Lower lobe of right lung (tissue), 2 donors: ENCODE measurements around the gene THSD4. TPM values are rescaled to one million over a fixed set of nuclear protein-coding genes. Genes with fewer than 3 reads are reported as not detected.
A peak's percentile ranks its signal among the peaks of the same experiment; 100 is the strongest.

Experiments
- ATAC-seq, 2 donors: fragments of 200-7000 bp; cut with Tn5 transposase; one replicate each; pipeline ENCODE4 v1.9.1; 2020 to 2022; ENCODE audit warnings: mild to moderate bottlenecking in 2 of 2, moderate library complexity in 2 of 2
- DNase-seq: peaks from one replicate; pipeline ENCODE4 v3.0.0-alpha.2; 2020
- H3K27ac ChIP-seq: fragments of 200-600 bp; one replicate; pipeline ENCODE4 v1.8.0; 2022
- H3K27me3 ChIP-seq: fragments of 200-600 bp; one replicate; pipeline ENCODE4 v1.8.0; 2022; ENCODE audit warnings: low read depth
- H3K36me3 ChIP-seq: fragments of 200-600 bp; one replicate; pipeline ENCODE4 v1.8.0; 2022; ENCODE audit warnings: mild to moderate bottlenecking
- H3K4me1 ChIP-seq: fragments of 200-600 bp; one replicate; pipeline ENCODE4 v1.8.0; 2022
- H3K4me3 ChIP-seq: fragments of 200-600 bp; one replicate; pipeline ENCODE4 v1.8.0; 2022; ENCODE audit warnings: mild to moderate bottlenecking
- H3K9me3 ChIP-seq: fragments of 200-600 bp; one replicate; pipeline ENCODE4 v1.8.0; 2022
- CTCF ChIP-seq: fragments of 200-600 bp; IDR thresholded peaks from one replicate; pipeline ENCODE4 v1.8.0; 2022; ENCODE audit warnings: antibody characterized with exemption, mild to moderate bottlenecking
- intact Hi-C: fragments of 100-400 bp; cut with DNase I; formaldehyde crosslinking; loops from one replicate; pipeline ENCODE4 v1.11.0; 2022
- total RNA-seq: library from RNA; stranded (reverse); fragmentation: NEBNext Ultra II Directional; extraction: Animal tissue kit (Norgen Biotek cat#: 25700); gene quantifications from one replicate; pipeline ENCODE4 v1.2.1, GENCODE V29; 2021
- donor health status: DM: no; HTN: yes; CAD: no; lungs with severe emphysema.

THSD4 gene
- total RNA-seq, 1 donor from 2014 or later: 18.2 TPM

GRCh38 chr15:71687902-71688508 lies 572.7 kb downstream of the THSD4 start:
- no peaks in the 10 kb centered on the region for H3K36me3 ChIP-seq
- DNase-seq: no peak
- TF ChIP-seq CTCF: no peak
- ATAC-seq: no peak
- no peak overlapping the region for H3K4me3 ChIP-seq
- H3K27me3 ChIP-seq: no peaks in the 10 kb centered on the region
- intact Hi-C loops: no loop called here
- H3K27ac ChIP-seq: no peak overlapping the region
- H3K4me1 ChIP-seq: peaks cover 18% of the 10 kb centered on the region
- H3K9me3 ChIP-seq: no peaks in the 10 kb centered on the region

GRCh38 chr15:71688509-71689094 lies 573.3 kb downstream of the THSD4 start:
- ATAC-seq (no peak), DNase-seq (no peak)
- Histone ChIP-seq H3K27me3 (no peaks in the 10 kb centered on the region), H3K36me3 (no peaks in the 10 kb centered on the region), H3K27ac (no peak overlapping the region), H3K4me1 (peaks cover 18% of the 10 kb centered on the region), H3K4me3 (no peak overlapping the region), H3K9me3 (no peaks in the 10 kb centered on the region)
- TF ChIP-seq CTCF: no peak
- intact Hi-C loops: no loop called here

- DNase-seq (no peak), ATAC-seq (no peak)
- intact Hi-C loops: no loop called here
- no peaks in the 10 kb centered on the region for H3K9me3 ChIP-seq
- H3K4me3 ChIP-seq: no peak overlapping the region
- no peaks in the 10 kb centered on the region for H3K36me3 ChIP-seq
- H3K27ac ChIP-seq: peak overlapping the region; percentile 71
- TF ChIP-seq CTCF: no peak
- H3K4me1 ChIP-seq: peaks cover 18% of the 10 kb centered on the region
- no peaks in the 10 kb centered on the region for H3K27me3 ChIP-seq
These were observed 575.8 kb downstream of the THSD4 start for GRCh38 chr15:71691081-71691457.

- TF ChIP-seq CTCF: no peak
- intact Hi-C loops: no loop called here
- Histone ChIP-seq H3K9me3 (no peaks in the 10 kb centered on the region), H3K36me3 (no peaks in the 10 kb centered on the region), H3K27ac (peak overlapping the region; percentile 71), H3K4me3 (no peak overlapping the region), H3K27me3 (no peaks in the 10 kb centered on the region), H3K4me1 (peaks cover 18% of the 10 kb centered on the region)
- ATAC-seq (peak; percentile 87 to 90), DNase-seq (no peak)
These were observed 576.5 kb downstream of the THSD4 start for GRCh38 chr15:71691458-71692417.

- DNase-seq (no peak), ATAC-seq (no peak)
- H3K4me1 ChIP-seq: peaks cover 2% of the 10 kb centered on the region
- intact Hi-C loops: no loop called here
- H3K36me3 ChIP-seq: no peaks in the 10 kb centered on the region
- H3K27ac ChIP-seq: no peak overlapping the region
- H3K9me3 ChIP-seq: no peaks in the 10 kb centered on the region
- no peak overlapping the region for H3K4me3 ChIP-seq
- no peak for TF ChIP-seq CTCF
- no peaks in the 10 kb centered on the region for H3K27me3 ChIP-seq
These were observed 582.0 kb downstream of the THSD4 start for GRCh38 chr15:71697236-71697635.
